ENCODE measurements around the gene NAA25.

GRCh38 chr12:111984820-111985219 is 123.8 kb downstream of the NAA25 start:
- TF ChIP-seq, protein P1, sequence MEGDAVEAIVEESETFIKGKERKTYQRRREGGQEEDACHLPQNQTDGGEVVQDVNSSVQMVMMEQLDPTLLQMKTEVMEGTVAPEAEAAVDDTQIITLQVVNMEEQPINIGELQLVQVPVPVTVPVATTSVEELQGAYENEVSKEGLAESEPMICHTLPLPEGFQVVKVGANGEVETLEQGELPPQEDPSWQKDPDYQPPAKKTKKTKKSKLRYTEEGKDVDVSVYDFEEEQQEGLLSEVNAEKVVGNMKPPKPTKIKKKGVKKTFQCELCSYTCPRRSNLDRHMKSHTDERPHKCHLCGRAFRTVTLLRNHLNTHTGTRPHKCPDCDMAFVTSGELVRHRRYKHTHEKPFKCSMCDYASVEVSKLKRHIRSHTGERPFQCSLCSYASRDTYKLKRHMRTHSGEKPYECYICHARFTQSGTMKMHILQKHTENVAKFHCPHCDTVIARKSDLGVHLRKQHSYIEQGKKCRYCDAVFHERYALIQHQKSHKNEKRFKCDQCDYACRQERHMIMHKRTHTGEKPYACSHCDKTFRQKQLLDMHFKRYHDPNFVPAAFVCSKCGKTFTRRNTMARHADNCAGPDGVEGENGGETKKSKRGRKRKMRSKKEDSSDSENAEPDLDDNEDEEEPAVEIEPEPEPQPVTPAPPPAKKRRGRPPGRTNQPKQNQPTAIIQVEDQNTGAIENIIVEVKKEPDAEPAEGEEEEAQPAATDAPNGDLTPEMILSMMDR (IDR thresholded peaks at IDR 0.05) = no peak
- no peak for TF ChIP-seq EZH2 (IDR thresholded peaks at IDR 0.05; ENCODE audit: borderline replicate concordance, insufficient read depth, low read depth, low read length, poor library complexity, severe bottlenecking)

Measured in B cell (primary cell).